SU-DHL-6 (cell line): ENCODE data around the gene KCTD6.

Experiments used
- H2AFZ ChIP-seq: fragments of 200-600 bp; sonication (generic); 2 replicates; pipeline ENCODE4 v1.6.1; 2014; ENCODE audit warnings: low read depth, mild to moderate bottlenecking, moderate library complexity, mixed read lengths, antibody characterized with exemption, low read length; ENCODE audit not compliant: severe bottlenecking
- H3F3A ChIP-seq: fragments of 200-600 bp; shearing (Covaris generic); 2 replicates; pipeline ENCODE4 v1.6.0; 2016; ENCODE audit warnings: antibody characterized with exemption, mild to moderate bottlenecking; ENCODE audit not compliant: insufficient read depth
- H3K27ac ChIP-seq: fragments of 200-600 bp; sonication (generic); 2 replicates; pipeline ENCODE4 v1.5.1; 2016; ENCODE audit warnings: low read depth, mild to moderate bottlenecking, low read length, moderate library complexity, mixed read lengths
- H3K27me3 ChIP-seq: fragments of 200-600 bp; sonication (generic), shearing (Covaris generic); 2 replicates; pipeline ENCODE4 v1.6.0; 2014; ENCODE audit warnings: mild to moderate bottlenecking, low read length
- H3K36me3 ChIP-seq: fragments of 200-600 bp; sonication (generic); 2 replicates; pipeline ENCODE4 v1.6.1; 2014; ENCODE audit warnings: mild to moderate bottlenecking, low read length, mixed read lengths
- H3K4me2 ChIP-seq: fragments of 300-600, 200-600 bp; shearing (Covaris generic), sonication (generic); 2 replicates; pipeline ENCODE4 v1.6.0; 2014; ENCODE audit warnings: low read length, low read depth, mild to moderate bottlenecking; ENCODE audit not compliant: poor library complexity, severe bottlenecking
- H3K4me3 ChIP-seq: fragments of 200-600 bp; sonication (generic); 2 replicates; pipeline ENCODE4 v1.5.1; 2014; ENCODE audit warnings: antibody characterized with exemption, low read length, mild to moderate bottlenecking, mixed read lengths; ENCODE audit not compliant: insufficient read depth, poor library complexity, severe bottlenecking
- H3K79me2 ChIP-seq: fragments of 200-600 bp; sonication (generic); 2 replicates; pipeline ENCODE4 v1.6.1; 2014; ENCODE audit warnings: mild to moderate bottlenecking, low read length, moderate library complexity; ENCODE audit not compliant: insufficient read depth
- H3K9ac ChIP-seq: fragments of 200-600 bp; sonication (generic); 2 replicates; pipeline ENCODE4 v1.7.0; 2014; ENCODE audit warnings: mild to moderate bottlenecking, low read length
- H3K9me2 ChIP-seq: fragments of 200-600 bp; sonication (generic); replicated peaks from 2 replicates; pipeline ENCODE4 v1.6.1; 2014; ENCODE audit warnings: low read length; ENCODE audit not compliant: insufficient read depth
- H3K9me3 ChIP-seq: fragments of 200-600 bp; sonication (generic); 2 replicates; pipeline ENCODE4 v1.6.1; 2014; ENCODE audit warnings: low read length, mixed read lengths; ENCODE audit not compliant: insufficient read depth
- H4K20me1 ChIP-seq: fragments of 200-600 bp; sonication (generic); 2 replicates; pipeline ENCODE4 v1.6.1; 2014; ENCODE audit warnings: low read depth, mild to moderate bottlenecking, antibody characterized with exemption, low read length, moderate library complexity, mixed read lengths
- CTCF ChIP-seq: fragments of 200-600 bp; sonication (generic); IDR thresholded peaks from one replicate; pipeline ENCODE4 v1.5.1; 2017; ENCODE audit warnings: antibody characterized with exemption, mild to moderate bottlenecking, low read length, moderate library complexity; ENCODE audit not compliant: insufficient read depth, poor library complexity, severe bottlenecking
- EZH2phosphoT487 ChIP-seq: fragments of 200-600 bp; sonication (generic), shearing (Covaris generic); conservative IDR thresholded peaks from 2 replicates; pipeline ENCODE4 v1.6.1; 2018; ENCODE audit warnings: mild to moderate bottlenecking, antibody characterized with exemption, low read length, moderate library complexity, mixed read lengths

KCTD6 gene

GRCh38 chr3:58480309-58480708 lies 11.6 kb upstream of the KCTD6 start:
- Histone ChIP-seq H3K27ac (no peak overlapping the region), H3K9me3 (no peaks in the 10 kb centered on the region), H3F3A (no peaks in the 10 kb centered on the region), H3K79me2 (no peaks in the 10 kb centered on the region), H3K27me3 (no peaks in the 10 kb centered on the region; the same call in 1 of the 2 replicates), H3K4me3 (no peak overlapping the region), H3K9ac (no peak overlapping the region), H4K20me1 (no peaks in the 10 kb centered on the region), H3K4me2 (no peak overlapping the region), H3K36me3 (no peaks in the 10 kb centered on the region), H3K9me2 (no peaks in the 10 kb centered on the region), H2AFZ (no peak overlapping the region)
- TF ChIP-seq EZH2phosphoT487 (no peak), CTCF (no peak)

DNA sequence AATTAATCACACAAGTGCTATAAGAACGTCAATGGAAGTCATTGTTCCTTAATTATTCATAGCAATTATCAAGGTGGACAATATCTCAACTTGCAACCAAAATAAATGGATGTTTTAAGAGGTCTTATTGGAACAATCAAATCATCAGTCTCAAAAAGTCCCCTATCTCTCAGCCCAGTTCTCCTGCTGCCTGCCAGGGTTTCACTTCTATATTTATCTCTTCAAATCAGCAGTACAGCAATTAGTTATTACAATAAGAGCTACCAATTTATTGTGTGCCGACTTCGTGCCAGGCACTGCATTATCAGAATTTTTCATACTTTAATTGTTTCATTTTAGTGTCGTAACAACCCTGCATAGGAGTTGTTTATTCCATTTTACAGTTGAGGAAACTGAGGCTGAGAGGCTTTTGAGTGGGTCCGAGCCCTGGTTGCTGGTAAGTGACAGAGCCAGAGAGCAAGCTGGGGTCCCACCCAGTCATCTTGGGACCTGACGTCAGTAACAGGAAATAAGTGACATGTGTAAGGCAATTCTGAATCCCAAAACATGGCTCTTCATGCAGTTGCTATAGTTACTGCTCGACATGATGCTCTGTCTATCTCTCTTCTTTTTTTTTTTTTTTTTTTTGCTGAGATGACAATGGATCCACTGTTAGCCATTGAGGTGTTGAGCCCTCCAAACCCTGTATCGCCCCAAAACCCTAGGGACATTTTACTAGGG lies 8.8 kb upstream of the KCTD6 start:
- H3K4me2 ChIP-seq, result no peak overlapping the region
- no peaks in the 10 kb centered on the region for H3K79me2 ChIP-seq
- no peaks in the 10 kb centered on the region for H4K20me1 ChIP-seq
- no peaks in the 10 kb centered on the region for H3K36me3 ChIP-seq
- no peak overlapping the region for H3K27ac ChIP-seq
- no peaks in the 10 kb centered on the region for H3K9me2 ChIP-seq
- H3K9ac ChIP-seq, result no peak overlapping the region
- H3K27me3 ChIP-seq, result no peaks in the 10 kb centered on the region; the same call in 1 of the 2 replicates
- no peak overlapping the region for H3K4me3 ChIP-seq
- no peak overlapping the region for H2AFZ ChIP-seq
- H3F3A ChIP-seq, result no peaks in the 10 kb centered on the region
- no peaks in the 10 kb centered on the region for H3K9me3 ChIP-seq
- TF ChIP-seq EZH2phosphoT487 (no peak), CTCF (no peak)

GRCh38 chr3:58484045-58484721 lies 7.7 kb upstream of the KCTD6 start:
- Histone ChIP-seq H3K79me2 (no peaks in the 10 kb centered on the region), H3K9me3 (no peaks in the 10 kb centered on the region), H2AFZ (no peak overlapping the region), H3K27me3 (no peaks in the 10 kb centered on the region; the same call in 1 of the 2 replicates), H3K9ac (no peak overlapping the region), H3K27ac (no peak overlapping the region), H4K20me1 (no peaks in the 10 kb centered on the region), H3K9me2 (no peaks in the 10 kb centered on the region), H3K4me2 (no peak overlapping the region), H3F3A (no peaks in the 10 kb centered on the region), H3K4me3 (no peak overlapping the region), H3K36me3 (no peaks in the 10 kb centered on the region)
- TF ChIP-seq EZH2phosphoT487, result no peak
- no peak for TF ChIP-seq CTCF
